ENCODE measurements around the gene RCC1. TPM values are rescaled to one million over a fixed set of nuclear protein-coding genes. Genes with fewer than 3 reads are reported as not detected.

The RCC1 gene
- total RNA-seq, 1 donor from 2014 or later = 122 TPM

DNA sequence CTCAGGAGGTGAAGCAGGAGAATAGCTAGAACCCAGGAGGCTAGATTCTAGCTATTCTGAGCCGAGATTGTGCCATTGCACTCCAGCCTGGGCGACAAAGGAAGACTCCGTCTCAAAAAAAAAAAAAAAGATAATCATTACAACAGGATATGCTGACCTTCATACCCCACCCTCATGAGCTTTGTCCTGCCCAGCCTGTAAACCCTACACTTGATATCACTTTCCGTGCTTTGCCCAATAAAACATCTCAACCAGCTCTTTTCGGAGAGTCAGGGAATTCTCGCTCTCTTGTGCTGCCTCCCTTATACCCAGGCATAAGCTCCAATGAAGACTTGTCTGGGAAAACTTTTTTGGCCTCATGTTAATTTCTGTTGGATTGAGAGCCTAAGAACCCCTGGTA, 45.5 kb downstream of the RCC1 start:
- H3K36me3 ChIP-seq (ENCODE audit: control insufficient read depth, insufficient read depth, low read length) = peaks cover 3% of the 10 kb centered on the region
- H3K27me3 ChIP-seq (ENCODE audit: control insufficient read depth, insufficient read depth, low read length) = no peaks in the 10 kb centered on the region
- no peak for FAIRE-seq
- H3K4me3 ChIP-seq (ENCODE audit: low read depth, low read length) = no peak overlapping the region
- DNase-seq (ENCODE audit: low read depth) = no peak
- TF ChIP-seq, protein P1, sequence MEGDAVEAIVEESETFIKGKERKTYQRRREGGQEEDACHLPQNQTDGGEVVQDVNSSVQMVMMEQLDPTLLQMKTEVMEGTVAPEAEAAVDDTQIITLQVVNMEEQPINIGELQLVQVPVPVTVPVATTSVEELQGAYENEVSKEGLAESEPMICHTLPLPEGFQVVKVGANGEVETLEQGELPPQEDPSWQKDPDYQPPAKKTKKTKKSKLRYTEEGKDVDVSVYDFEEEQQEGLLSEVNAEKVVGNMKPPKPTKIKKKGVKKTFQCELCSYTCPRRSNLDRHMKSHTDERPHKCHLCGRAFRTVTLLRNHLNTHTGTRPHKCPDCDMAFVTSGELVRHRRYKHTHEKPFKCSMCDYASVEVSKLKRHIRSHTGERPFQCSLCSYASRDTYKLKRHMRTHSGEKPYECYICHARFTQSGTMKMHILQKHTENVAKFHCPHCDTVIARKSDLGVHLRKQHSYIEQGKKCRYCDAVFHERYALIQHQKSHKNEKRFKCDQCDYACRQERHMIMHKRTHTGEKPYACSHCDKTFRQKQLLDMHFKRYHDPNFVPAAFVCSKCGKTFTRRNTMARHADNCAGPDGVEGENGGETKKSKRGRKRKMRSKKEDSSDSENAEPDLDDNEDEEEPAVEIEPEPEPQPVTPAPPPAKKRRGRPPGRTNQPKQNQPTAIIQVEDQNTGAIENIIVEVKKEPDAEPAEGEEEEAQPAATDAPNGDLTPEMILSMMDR (IDR thresholded peaks at IDR 0.05; ENCODE audit: insufficient read depth, low read length, severe bottlenecking) = no peak

GRCh38 chr1:28552758-28553663, 47.2 kb downstream of the RCC1 start, which contains the start of gene TRNAU1AP:
Gene TRNAU1AP (plus strand): TSS chr1:28553085. CDS start chr1:28553111, 26 bp downstream.
- TF ChIP-seq, protein P1 (IDR thresholded peaks at IDR 0.05; ENCODE audit: insufficient read depth, low read length, severe bottlenecking) = no peak
- FAIRE-seq = no peak
- H3K36me3 ChIP-seq (ENCODE audit: control insufficient read depth, insufficient read depth, low read length) = peaks cover 3% of the 10 kb centered on the region
- no peaks in the 10 kb centered on the region for H3K27me3 ChIP-seq (ENCODE audit: control insufficient read depth, insufficient read depth, low read length)
- DNase-seq (ENCODE audit: low read depth) = peak; percentile 87
- H3K4me3 ChIP-seq (ENCODE audit: low read depth, low read length) = peak within 1 kb of the TSS; percentile 95

DNA sequence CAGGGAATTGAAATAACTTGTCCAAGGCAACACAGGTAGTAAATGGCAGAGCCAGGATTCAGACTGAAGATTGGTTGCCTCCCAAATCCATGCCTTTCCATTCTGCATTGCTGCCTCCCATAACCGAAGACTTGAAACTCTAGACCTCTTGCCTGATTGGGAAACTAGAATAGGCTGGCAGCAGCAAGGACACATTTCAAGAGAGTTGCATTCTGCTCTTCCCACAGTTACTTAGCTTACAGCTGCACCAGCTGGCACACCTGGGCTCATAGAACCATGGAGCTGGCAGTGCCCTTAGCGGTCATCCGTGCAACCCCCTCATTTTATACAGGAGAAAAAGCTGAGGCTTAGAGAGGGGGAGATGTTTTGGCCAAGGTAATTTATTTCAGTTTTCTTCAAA, 55.0 kb downstream of the RCC1 start:
- TF ChIP-seq, protein P1 (IDR thresholded peaks at IDR 0.05; ENCODE audit: insufficient read depth, low read length, severe bottlenecking) = no peak
- no peak for DNase-seq (ENCODE audit: low read depth)
- H3K4me3 ChIP-seq (ENCODE audit: low read depth, low read length) = no peak overlapping the region
- no peak for FAIRE-seq
- H3K36me3 ChIP-seq (ENCODE audit: control insufficient read depth, insufficient read depth, low read length) = peaks cover 11% of the 10 kb centered on the region
- no peaks in the 10 kb centered on the region for H3K27me3 ChIP-seq (ENCODE audit: control insufficient read depth, insufficient read depth, low read length)

- FAIRE-seq = no peak
- H3K36me3 ChIP-seq (ENCODE audit: control insufficient read depth, insufficient read depth, low read length) = peaks cover 11% of the 10 kb centered on the region
- TF ChIP-seq, protein P1 (IDR thresholded peaks at IDR 0.05; ENCODE audit: insufficient read depth, low read length, severe bottlenecking) = no peak
Observed at GRCh38 chr1:28564310-28564709, 58.5 kb downstream of the RCC1 start.

GRCh38 chr1:28565040-28565439, 59.2 kb downstream of the RCC1 start:
- FAIRE-seq = no peak
- peaks cover 11% of the 10 kb centered on the region for H3K36me3 ChIP-seq (ENCODE audit: control insufficient read depth, insufficient read depth, low read length)

More at GRCh38 chr1:28564310-28564709, 58.5 kb downstream of the RCC1 start:
- H3K27me3 ChIP-seq (ENCODE audit: control insufficient read depth, insufficient read depth, low read length) = no peaks in the 10 kb centered on the region
- DNase-seq (ENCODE audit: low read depth) = no peak
- no peak overlapping the region for H3K4me3 ChIP-seq (ENCODE audit: low read depth, low read length)

More at GRCh38 chr1:28565040-28565439, 59.2 kb downstream of the RCC1 start:
- H3K27me3 ChIP-seq (ENCODE audit: control insufficient read depth, insufficient read depth, low read length) = no peaks in the 10 kb centered on the region
- TF ChIP-seq, protein P1 (IDR thresholded peaks at IDR 0.05; ENCODE audit: insufficient read depth, low read length, severe bottlenecking) = no peak
- H3K4me3 ChIP-seq (ENCODE audit: low read depth, low read length) = no peak overlapping the region
- DNase-seq (ENCODE audit: low read depth) = no peak

Data from bronchial epithelial cell (primary cell).